WTC11 (cell line): Measurements from ENCODE around the gene RPL41.

Source experiments
- CREB1 ChIP-seq: sonication (generic); formaldehyde crosslinking; IDR thresholded peaks from 2 replicates; pipeline ENCODE4 v1.8.0; 2023; ENCODE audit warnings: mild to moderate bottlenecking, missing genetic modification reagents
- MLX ChIP-seq: sonication (generic); formaldehyde crosslinking; IDR thresholded peaks from 2 replicates; pipeline ENCODE4 v1.8.1; 2023; ENCODE audit warnings: mild to moderate bottlenecking, missing genetic modification reagents, moderate library complexity
- NFE2L1 ChIP-seq: sonication (generic); formaldehyde crosslinking; IDR thresholded peaks from 2 replicates; pipeline ENCODE4 v1.8.1; 2023; ENCODE audit warnings: missing genetic modification reagents
- OVOL2 ChIP-seq: fragments of 250-450 bp; sonication (Bioruptor Pico); IDR thresholded peaks from 2 replicates; pipeline ENCODE4 v1.9.0; 2021; ENCODE audit warnings: mild to moderate bottlenecking, borderline replicate concordance
- RELA ChIP-seq: sonication (generic); formaldehyde crosslinking; IDR thresholded peaks from 2 replicates; pipeline ENCODE4 v1.8.1; 2022; ENCODE audit warnings: missing genetic modification reagents, mild to moderate bottlenecking, borderline replicate concordance
- TEAD4 ChIP-seq: sonication (generic); formaldehyde crosslinking; IDR thresholded peaks from 2 replicates; pipeline ENCODE4 v1.8.0; 2022; ENCODE audit warnings: mild to moderate bottlenecking, missing genetic modification reagents
- TP53 ChIP-seq: sonication (generic); formaldehyde crosslinking; IDR thresholded peaks from 2 replicates; pipeline ENCODE4 v1.8.1; 2023; ENCODE audit warnings: mild to moderate bottlenecking, missing genetic modification reagents
- ZNF121 ChIP-seq: sonication (generic); formaldehyde crosslinking; IDR thresholded peaks from 2 replicates; pipeline ENCODE4 v1.8.0; 2023; ENCODE audit warnings: missing genetic modification reagents
- ZNF138 ChIP-seq: sonication (generic); formaldehyde crosslinking; conservative IDR thresholded peaks from 2 replicates; pipeline ENCODE4 v1.8.1; 2022; ENCODE audit warnings: mild to moderate bottlenecking, moderate library complexity, missing genetic modification reagents
- ZNF532 ChIP-seq: fragments of 250-450 bp; sonication (Bioruptor Pico); IDR thresholded peaks from 2 replicates; pipeline ENCODE4 v1.9.0; 2021; ENCODE audit warnings: mild to moderate bottlenecking, borderline replicate concordance
- TF ChIP-seq, protein P1 (sequence below): fragments of 250-450 bp; sonication (Bioruptor Pico); IDR thresholded peaks from 2 replicates; pipeline ENCODE4 v1.9.0; 2021; ENCODE audit warnings: mild to moderate bottlenecking
- TF ChIP-seq, protein P2 (sequence below): fragments of 200-600 bp; IDR thresholded peaks from 2 replicates; pipeline ENCODE4 v1.8.0; 2022; ENCODE audit warnings: antibody characterized with exemption
- TF ChIP-seq, protein P3 (sequence below): sonication (generic); formaldehyde crosslinking; IDR thresholded peaks from 2 replicates; pipeline ENCODE4 v1.8.0; 2022; ENCODE audit warnings: missing genetic modification reagents
- TF ChIP-seq, protein P4 (sequence below): sonication (generic); formaldehyde crosslinking; IDR thresholded peaks from 2 replicates; pipeline ENCODE4 v1.8.0; 2022; ENCODE audit warnings: mild to moderate bottlenecking, missing genetic modification reagents

- TF ChIP-seq ZNF138 (CRISPR knock-in tag) (no peak), TP53 (CRISPR knock-in tag) (no peak), ZNF532 (CRISPR knock-in tag) (no peak), TEAD4 (CRISPR knock-in tag) (no peak), ZNF121 (CRISPR knock-in tag) (no peak), CREB1 (CRISPR knock-in tag) (no peak), MLX (no peak), RELA (no peak), OVOL2 (CRISPR knock-in tag) (no peak), NFE2L1 (CRISPR knock-in tag) (no peak)
- TF ChIP-seq, protein P1, sequence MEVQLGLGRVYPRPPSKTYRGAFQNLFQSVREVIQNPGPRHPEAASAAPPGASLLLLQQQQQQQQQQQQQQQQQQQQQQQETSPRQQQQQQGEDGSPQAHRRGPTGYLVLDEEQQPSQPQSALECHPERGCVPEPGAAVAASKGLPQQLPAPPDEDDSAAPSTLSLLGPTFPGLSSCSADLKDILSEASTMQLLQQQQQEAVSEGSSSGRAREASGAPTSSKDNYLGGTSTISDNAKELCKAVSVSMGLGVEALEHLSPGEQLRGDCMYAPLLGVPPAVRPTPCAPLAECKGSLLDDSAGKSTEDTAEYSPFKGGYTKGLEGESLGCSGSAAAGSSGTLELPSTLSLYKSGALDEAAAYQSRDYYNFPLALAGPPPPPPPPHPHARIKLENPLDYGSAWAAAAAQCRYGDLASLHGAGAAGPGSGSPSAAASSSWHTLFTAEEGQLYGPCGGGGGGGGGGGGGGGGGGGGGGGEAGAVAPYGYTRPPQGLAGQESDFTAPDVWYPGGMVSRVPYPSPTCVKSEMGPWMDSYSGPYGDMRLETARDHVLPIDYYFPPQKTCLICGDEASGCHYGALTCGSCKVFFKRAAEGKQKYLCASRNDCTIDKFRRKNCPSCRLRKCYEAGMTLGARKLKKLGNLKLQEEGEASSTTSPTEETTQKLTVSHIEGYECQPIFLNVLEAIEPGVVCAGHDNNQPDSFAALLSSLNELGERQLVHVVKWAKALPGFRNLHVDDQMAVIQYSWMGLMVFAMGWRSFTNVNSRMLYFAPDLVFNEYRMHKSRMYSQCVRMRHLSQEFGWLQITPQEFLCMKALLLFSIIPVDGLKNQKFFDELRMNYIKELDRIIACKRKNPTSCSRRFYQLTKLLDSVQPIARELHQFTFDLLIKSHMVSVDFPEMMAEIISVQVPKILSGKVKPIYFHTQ (CRISPR knock-in tag): no peak
- TF ChIP-seq, protein P2, sequence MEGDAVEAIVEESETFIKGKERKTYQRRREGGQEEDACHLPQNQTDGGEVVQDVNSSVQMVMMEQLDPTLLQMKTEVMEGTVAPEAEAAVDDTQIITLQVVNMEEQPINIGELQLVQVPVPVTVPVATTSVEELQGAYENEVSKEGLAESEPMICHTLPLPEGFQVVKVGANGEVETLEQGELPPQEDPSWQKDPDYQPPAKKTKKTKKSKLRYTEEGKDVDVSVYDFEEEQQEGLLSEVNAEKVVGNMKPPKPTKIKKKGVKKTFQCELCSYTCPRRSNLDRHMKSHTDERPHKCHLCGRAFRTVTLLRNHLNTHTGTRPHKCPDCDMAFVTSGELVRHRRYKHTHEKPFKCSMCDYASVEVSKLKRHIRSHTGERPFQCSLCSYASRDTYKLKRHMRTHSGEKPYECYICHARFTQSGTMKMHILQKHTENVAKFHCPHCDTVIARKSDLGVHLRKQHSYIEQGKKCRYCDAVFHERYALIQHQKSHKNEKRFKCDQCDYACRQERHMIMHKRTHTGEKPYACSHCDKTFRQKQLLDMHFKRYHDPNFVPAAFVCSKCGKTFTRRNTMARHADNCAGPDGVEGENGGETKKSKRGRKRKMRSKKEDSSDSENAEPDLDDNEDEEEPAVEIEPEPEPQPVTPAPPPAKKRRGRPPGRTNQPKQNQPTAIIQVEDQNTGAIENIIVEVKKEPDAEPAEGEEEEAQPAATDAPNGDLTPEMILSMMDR: no peak
- TF ChIP-seq, protein P3, sequence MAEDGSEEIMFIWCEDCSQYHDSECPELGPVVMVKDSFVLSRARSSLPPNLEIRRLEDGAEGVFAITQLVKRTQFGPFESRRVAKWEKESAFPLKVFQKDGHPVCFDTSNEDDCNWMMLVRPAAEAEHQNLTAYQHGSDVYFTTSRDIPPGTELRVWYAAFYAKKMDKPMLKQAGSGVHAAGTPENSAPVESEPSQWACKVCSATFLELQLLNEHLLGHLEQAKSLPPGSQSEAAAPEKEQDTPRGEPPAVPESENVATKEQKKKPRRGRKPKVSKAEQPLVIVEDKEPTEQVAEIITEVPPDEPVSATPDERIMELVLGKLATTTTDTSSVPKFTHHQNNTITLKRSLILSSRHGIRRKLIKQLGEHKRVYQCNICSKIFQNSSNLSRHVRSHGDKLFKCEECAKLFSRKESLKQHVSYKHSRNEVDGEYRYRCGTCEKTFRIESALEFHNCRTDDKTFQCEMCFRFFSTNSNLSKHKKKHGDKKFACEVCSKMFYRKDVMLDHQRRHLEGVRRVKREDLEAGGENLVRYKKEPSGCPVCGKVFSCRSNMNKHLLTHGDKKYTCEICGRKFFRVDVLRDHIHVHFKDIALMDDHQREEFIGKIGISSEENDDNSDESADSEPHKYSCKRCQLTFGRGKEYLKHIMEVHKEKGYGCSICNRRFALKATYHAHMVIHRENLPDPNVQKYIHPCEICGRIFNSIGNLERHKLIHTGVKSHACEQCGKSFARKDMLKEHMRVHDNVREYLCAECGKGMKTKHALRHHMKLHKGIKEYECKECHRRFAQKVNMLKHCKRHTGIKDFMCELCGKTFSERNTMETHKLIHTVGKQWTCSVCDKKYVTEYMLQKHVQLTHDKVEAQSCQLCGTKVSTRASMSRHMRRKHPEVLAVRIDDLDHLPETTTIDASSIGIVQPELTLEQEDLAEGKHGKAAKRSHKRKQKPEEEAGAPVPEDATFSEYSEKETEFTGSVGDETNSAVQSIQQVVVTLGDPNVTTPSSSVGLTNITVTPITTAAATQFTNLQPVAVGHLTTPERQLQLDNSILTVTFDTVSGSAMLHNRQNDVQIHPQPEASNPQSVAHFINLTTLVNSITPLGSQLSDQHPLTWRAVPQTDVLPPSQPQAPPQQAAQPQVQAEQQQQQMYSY: no peak
- TF ChIP-seq, protein P4, sequence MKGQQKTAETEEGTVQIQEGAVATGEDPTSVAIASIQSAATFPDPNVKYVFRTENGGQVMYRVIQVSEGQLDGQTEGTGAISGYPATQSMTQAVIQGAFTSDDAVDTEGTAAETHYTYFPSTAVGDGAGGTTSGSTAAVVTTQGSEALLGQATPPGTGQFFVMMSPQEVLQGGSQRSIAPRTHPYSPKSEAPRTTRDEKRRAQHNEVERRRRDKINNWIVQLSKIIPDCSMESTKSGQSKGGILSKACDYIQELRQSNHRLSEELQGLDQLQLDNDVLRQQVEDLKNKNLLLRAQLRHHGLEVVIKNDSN (CRISPR knock-in tag): no peak
These were observed 7.7 kb downstream of the RPL41 start for GRCh38 chr12:56124133-56124532.
